Gastrocnemius medialis (tissue), 4 donors: ENCODE data around the gene ARHGAP42.

ENCODE experiments used
- POLR2A ChIP-seq, 2 donors: fragments of 450-650 bp; IDR thresholded peaks; one replicate each; pipeline ENCODE4 v1.6.1; 2017; ENCODE audit warnings: antibody characterized with exemption in 2 of 2, mild to moderate bottlenecking in 2 of 2, moderate library complexity in 2 of 2
- TF ChIP-seq, protein P1 (sequence below), 5 experiments: fragments of 450-650 bp in 3 of 5; fragments of 200-600 bp in 2 of 5; sonication (generic) in 2 of 5; IDR thresholded peaks in 4 of 5; conservative IDR thresholded peaks in 1 of 5; 1 replicate in 4 of 5; 2 replicates in 1 of 5; pipeline ENCODE4 v1.5.1; 2016 to 2019; ENCODE audit warnings: antibody characterized with exemption in 5 of 5, mild to moderate bottlenecking in 3 of 5, moderate library complexity in 3 of 5

DNA sequence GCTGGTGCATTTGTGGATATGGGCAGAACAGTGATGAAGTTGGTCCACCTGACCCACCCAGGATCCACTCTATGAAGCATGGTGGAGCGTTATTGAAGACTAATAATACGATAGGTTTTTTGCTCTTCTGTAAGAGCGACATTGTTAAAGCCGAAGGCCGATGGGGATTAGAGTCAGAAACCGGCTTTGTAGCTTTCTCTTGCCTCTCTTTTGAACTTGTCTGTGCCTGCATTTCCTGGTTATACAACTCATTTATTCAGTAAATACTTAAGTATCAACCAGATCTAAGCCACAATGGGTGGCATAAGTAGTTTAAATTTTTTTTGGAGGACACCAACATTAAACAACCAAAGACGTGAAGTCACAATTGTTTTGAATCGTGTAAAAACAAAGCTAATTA is 93.4 kb downstream of the ARHGAP42 start:
- TF ChIP-seq POLR2A (IDR thresholded peaks at IDR 0.05): no peak
- TF ChIP-seq, protein P1, sequence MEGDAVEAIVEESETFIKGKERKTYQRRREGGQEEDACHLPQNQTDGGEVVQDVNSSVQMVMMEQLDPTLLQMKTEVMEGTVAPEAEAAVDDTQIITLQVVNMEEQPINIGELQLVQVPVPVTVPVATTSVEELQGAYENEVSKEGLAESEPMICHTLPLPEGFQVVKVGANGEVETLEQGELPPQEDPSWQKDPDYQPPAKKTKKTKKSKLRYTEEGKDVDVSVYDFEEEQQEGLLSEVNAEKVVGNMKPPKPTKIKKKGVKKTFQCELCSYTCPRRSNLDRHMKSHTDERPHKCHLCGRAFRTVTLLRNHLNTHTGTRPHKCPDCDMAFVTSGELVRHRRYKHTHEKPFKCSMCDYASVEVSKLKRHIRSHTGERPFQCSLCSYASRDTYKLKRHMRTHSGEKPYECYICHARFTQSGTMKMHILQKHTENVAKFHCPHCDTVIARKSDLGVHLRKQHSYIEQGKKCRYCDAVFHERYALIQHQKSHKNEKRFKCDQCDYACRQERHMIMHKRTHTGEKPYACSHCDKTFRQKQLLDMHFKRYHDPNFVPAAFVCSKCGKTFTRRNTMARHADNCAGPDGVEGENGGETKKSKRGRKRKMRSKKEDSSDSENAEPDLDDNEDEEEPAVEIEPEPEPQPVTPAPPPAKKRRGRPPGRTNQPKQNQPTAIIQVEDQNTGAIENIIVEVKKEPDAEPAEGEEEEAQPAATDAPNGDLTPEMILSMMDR (IDR thresholded peaks at IDR 0.05 in 4 of 5, conservative IDR thresholded peaks at IDR 0.05 in 1 of 5): no peak
